Endothelial cell of umbilical vein (primary cell): ENCODE measurements around the gene MALRD1.
"Not testable (repeated sequence)": the region's sequence is repeated elsewhere in the genome, so short reads cannot be mapped to it uniquely, and the experiment has no call there.

ENCODE experiments used
- CTCF ChIP-seq, 2 donors: IDR thresholded peaks; 1 replicate in 1 of 2; 2 replicates in 1 of 2; pipeline ENCODE4 v1.5.1; 2011; ENCODE audit warnings: low read length in 2 of 2, mild to moderate bottlenecking in 2 of 2, moderate library complexity in 2 of 2, control low read depth in 1 of 2, inconsistent platforms in 1 of 2, low read depth in 1 of 2; ENCODE audit not compliant: insufficient read depth in 1 of 2; ENCODE audit errors: extremely low read depth in 1 of 2
- EZH2 ChIP-seq: IDR thresholded peaks from 2 replicates; pipeline ENCODE4 v1.6.1; 2012; ENCODE audit warnings: borderline replicate concordance, low read depth, mild to moderate bottlenecking, moderate library complexity, low read length, inconsistent platforms; ENCODE audit not compliant: severe bottlenecking
- FOS ChIP-seq: IDR thresholded peaks from 2 replicates; pipeline ENCODE4 v1.6.1; 2011; ENCODE audit warnings: mild to moderate bottlenecking, low read length, moderate library complexity, borderline replicate concordance; ENCODE audit not compliant: insufficient read depth
- GATA2 ChIP-seq: IDR thresholded peaks from 2 replicates; pipeline ENCODE4 v1.7.0; 2011; ENCODE audit warnings: low read depth, mild to moderate bottlenecking, moderate library complexity, mixed read lengths, low read length; ENCODE audit not compliant: insufficient read length, insufficient read depth
- MYC ChIP-seq: IDR thresholded peaks from one replicate; pipeline ENCODE4 v1.6.1; 2011; ENCODE audit warnings: mild to moderate bottlenecking, low read depth, low read length
- POLR2A ChIP-seq: IDR thresholded peaks from 2 replicates; pipeline ENCODE4 v1.6.1; 2012; ENCODE audit warnings: low read depth, mild to moderate bottlenecking, control low read depth, low read length
- POLR2AphosphoS5 ChIP-seq: IDR thresholded peaks from 2 replicates; pipeline ENCODE4 v1.6.1; 2012; ENCODE audit warnings: low read depth, mild to moderate bottlenecking, control low read depth, low read length, moderate library complexity; ENCODE audit not compliant: insufficient read depth
- TF ChIP-seq, protein P1 (sequence below): IDR thresholded peaks from 2 replicates; pipeline ENCODE4 v1.6.1; 2011; ENCODE audit not compliant: insufficient read depth, insufficient read length

DNA sequence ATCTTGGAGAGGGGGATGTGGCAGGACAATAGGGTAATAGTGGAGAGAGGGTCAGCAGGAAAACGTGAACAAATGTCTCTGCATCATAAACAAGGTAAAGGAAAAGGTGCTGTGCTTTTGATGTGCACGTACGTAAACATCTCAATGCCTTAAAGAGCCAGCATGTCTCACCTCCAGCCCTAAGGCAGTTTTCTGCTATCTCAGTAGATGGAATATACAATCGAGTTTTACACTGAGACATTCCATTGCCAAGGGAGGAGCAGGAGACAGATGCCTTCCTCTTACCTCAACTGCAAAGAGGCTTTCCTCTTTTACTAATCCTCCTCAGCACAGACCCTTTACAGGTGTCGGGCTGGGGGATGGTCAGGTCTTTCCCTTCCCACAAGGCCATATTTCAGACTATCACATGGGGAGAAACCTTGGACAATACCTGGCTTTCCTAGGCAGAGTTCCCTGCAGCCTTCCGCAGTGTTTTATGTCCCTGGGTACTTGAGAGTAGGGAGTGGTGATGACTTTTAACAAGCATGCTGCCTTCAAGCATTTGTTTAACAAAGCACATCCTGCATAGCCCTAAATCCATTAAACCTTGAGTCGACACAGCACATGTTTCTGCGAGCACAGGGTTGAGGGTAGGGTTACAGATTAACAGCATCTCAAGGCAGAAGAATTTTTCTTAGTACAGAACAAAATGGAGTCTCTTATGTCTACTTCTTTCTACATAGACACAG, 461.6 kb downstream of the MALRD1 start:
- TF ChIP-seq POLR2A; EZH2; POLR2AphosphoS5; CTCF (IDR thresholded peaks at IDR 0.05; ENCODE audit: extremely low read depth in 1 of 2, insufficient read depth in 1 of 2, low read depth in 1 of 2, low read length in 2 of 2); FOS; GATA2; MYC: not testable (repeated sequence)
- TF ChIP-seq, protein P1, sequence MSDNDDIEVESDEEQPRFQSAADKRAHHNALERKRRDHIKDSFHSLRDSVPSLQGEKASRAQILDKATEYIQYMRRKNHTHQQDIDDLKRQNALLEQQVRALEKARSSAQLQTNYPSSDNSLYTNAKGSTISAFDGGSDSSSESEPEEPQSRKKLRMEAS = not testable (repeated sequence)
